ENCODE results near the gene DEAF1. TPM values are rescaled to one million over a fixed set of nuclear protein-coding genes. Genes with fewer than 3 reads are reported as not detected.
A peak's percentile ranks its signal among the peaks of the same experiment; 100 is the strongest.
"Not testable (repeated sequence)": the region's sequence is repeated elsewhere in the genome, so short reads cannot be mapped to it uniquely, and the experiment has no call there.

Gene DEAF1
- total RNA-seq: 10 to 100 TPM; 23.9 to 87.3 (median 35.6) TPM

- H3K4me3 ChIP-seq: peak within 1 kb of the TSS; percentile 87 to 98 (median 96)
- H3K27ac ChIP-seq: peak within 1 kb of the TSS; percentile 99 to 100 (median 100)
- H3K9me3 ChIP-seq: no peaks in the 10 kb centered on the region
- H3K36me3 ChIP-seq: peaks cover 0 to 8% (median 3%) of the 10 kb centered on the region in 4 donors
- H3K4me1 ChIP-seq: peaks cover 28 to 44% (median 33%) of the 10 kb centered on the region in 4 donors
- peak in 2 of 4 donors; percentile 29 to 30 for TF ChIP-seq POLR2A (IDR thresholded peaks at IDR 0.05)
- TF ChIP-seq POLR2AphosphoS5 (IDR thresholded peaks at IDR 0.05): no peak
- TF ChIP-seq EP300 (IDR thresholded peaks at IDR 0.05): no peak
- TF ChIP-seq, protein P1, sequence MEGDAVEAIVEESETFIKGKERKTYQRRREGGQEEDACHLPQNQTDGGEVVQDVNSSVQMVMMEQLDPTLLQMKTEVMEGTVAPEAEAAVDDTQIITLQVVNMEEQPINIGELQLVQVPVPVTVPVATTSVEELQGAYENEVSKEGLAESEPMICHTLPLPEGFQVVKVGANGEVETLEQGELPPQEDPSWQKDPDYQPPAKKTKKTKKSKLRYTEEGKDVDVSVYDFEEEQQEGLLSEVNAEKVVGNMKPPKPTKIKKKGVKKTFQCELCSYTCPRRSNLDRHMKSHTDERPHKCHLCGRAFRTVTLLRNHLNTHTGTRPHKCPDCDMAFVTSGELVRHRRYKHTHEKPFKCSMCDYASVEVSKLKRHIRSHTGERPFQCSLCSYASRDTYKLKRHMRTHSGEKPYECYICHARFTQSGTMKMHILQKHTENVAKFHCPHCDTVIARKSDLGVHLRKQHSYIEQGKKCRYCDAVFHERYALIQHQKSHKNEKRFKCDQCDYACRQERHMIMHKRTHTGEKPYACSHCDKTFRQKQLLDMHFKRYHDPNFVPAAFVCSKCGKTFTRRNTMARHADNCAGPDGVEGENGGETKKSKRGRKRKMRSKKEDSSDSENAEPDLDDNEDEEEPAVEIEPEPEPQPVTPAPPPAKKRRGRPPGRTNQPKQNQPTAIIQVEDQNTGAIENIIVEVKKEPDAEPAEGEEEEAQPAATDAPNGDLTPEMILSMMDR (IDR thresholded peaks at IDR 0.05): peak in 2 of 6 experiments; percentile 13 to 20
- H3K27me3 ChIP-seq: no peaks in the 10 kb centered on the region
- DNase-seq (peak; percentile 97 to 100), ATAC-seq (ENCODE audit: low FRiP score in 2 of 2) (peak; percentile 94 to 98)
- WGBS, 2 donors: 0 to 10% methylated on average over 1 to 34 of the region's 103 CpGs
Measured at GRCh38 chr11:694563-695287, at the start of gene DEAF1. DEAF1 (minus strand) TSS chr11:695222; CDS start chr11:695047, 175 bp downstream.

DNA sequence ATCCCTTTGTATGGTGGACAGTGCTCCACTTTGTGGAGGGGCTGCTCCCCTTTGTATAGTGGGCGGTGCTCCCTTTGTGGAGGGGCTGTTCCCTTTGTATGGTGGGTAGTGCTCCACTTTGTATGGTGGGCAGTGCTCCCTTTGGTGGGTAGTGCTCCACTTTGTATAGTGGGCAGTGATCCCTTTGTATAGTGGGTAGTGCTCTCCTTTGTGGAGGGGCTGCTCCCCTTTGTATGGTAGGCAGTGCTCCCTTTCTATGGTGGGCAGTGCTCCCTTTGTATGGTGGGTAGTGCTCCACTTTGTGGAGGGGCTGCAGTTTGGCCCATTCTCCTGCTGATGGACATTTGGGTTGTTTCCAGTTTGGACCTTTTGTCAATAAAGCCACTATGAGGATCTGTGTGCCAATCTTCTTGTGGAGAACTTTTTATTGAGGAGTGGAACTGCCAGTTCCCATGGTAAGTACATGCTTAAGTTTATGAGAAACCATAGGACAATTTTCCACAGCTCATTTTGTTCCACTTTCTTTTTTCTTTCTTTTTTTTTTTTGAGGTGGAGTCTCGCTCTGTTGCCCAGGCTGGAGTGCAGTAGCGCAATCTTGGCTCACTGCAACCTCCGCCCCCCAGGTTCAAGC, 47.7 kb upstream of the DEAF1 start:
- Histone ChIP-seq H3K9me3 (no peaks in the 10 kb centered on the region), H3K4me3 (no peak overlapping the region), H3K27ac (no peak overlapping the region), H3K36me3 (no peaks in the 10 kb centered on the region), H3K27me3 (no peaks in the 10 kb centered on the region), H3K4me1 (peaks cover 5 to 17% (median 15%) of the 10 kb centered on the region in 4 donors)
- WGBS, 2 donors: 86 to 88% methylated on average over 4 of the region's 4 CpGs
- TF ChIP-seq POLR2A (IDR thresholded peaks at IDR 0.05) (no peak), POLR2AphosphoS5 (IDR thresholded peaks at IDR 0.05) (no peak), EP300 (IDR thresholded peaks at IDR 0.05) (no peak)
- TF ChIP-seq, protein P1 (IDR thresholded peaks at IDR 0.05): no peak
- ATAC-seq (ENCODE audit: low FRiP score in 2 of 2) (no peak), DNase-seq (no peak)

DNA sequence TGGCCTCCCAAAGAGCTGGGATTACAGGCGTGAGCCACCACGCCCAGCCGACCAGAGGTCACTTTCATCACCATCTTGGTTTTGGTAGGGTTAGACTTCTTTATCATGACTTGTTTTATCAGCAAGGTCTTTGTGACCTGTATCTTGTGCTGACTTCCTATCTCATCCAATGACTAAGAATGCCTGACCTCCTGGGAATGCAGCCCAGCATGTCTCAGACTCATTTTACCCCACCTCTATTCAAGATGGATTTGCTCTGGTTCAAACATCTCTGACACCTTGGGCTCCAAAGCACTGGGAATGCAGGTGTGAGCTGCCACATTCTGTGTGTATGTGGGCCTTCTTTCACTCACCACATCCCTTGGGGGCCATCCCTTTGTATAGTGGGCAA, 47.1 kb upstream of the DEAF1 start:
- Histone ChIP-seq H3K9me3 (no peaks in the 10 kb centered on the region), H3K36me3 (no peaks in the 10 kb centered on the region), H3K27ac (no peak overlapping the region), H3K27me3 (no peaks in the 10 kb centered on the region), H3K4me1 (peaks cover 5 to 22% (median 18%) of the 10 kb centered on the region in 4 donors), H3K4me3 (no peak overlapping the region)
- ATAC-seq (ENCODE audit: low FRiP score in 2 of 2): no peak
- TF ChIP-seq, protein P1 (IDR thresholded peaks at IDR 0.05): no peak
- TF ChIP-seq EP300 (IDR thresholded peaks at IDR 0.05): no peak
- no peak for TF ChIP-seq POLR2A (IDR thresholded peaks at IDR 0.05)
- no peak for TF ChIP-seq POLR2AphosphoS5 (IDR thresholded peaks at IDR 0.05)
- WGBS, 2 donors: 90 to 91% methylated on average over 3 of the region's 3 CpGs
- DNase-seq: no peak

DNA sequence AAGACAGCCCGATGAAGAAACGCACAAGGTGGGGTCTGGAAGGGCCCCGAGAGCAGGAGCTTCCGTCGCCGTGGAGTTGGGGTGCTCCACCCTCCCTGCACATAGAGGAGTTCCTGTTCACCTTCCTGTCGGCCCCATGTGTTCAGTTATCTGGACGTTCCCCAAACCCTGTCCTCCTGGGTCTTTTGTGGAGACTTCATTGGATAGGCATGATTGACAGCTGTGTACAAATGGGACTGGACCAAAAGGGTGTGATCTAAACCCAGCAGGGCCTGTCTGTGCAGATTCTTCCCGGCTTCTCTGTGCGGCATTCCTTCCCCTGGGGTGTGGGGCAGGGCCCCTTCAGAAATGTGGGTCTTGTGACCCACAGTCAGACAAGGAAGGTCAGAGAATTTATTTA, 42.9 kb upstream of the DEAF1 start:
- DNase-seq, H3K9me3 ChIP-seq, H3K4me3 ChIP-seq, H3K27me3 ChIP-seq, H3K27ac ChIP-seq, H3K36me3 ChIP-seq: not testable (repeated sequence)
- peaks cover 0 to 10% (median 9%) of the 10 kb centered on the region in 4 donors for H3K4me1 ChIP-seq
- WGBS, 2 donors: 30 to 42% methylated on average over 10 of the region's 10 CpGs
- ATAC-seq (ENCODE audit: low FRiP score in 2 of 2): peak; percentile 23 to 61

GRCh38 chr11:737366-737765, 42.3 kb upstream of the DEAF1 start:
- Histone ChIP-seq H3K4me1 (peaks cover 0 to 10% (median 9%) of the 10 kb centered on the region in 4 donors), H3K27me3 (no peaks in the 10 kb centered on the region), H3K4me3 (no peak overlapping the region), H3K36me3 (no peaks in the 10 kb centered on the region), H3K9me3 (no peaks in the 10 kb centered on the region), H3K27ac (no peak overlapping the region)
- DNase-seq: no peak
- WGBS, 2 donors: 31 to 34% methylated on average over 9 to 11 of the region's 11 CpGs
- TF ChIP-seq, protein P1 (IDR thresholded peaks at IDR 0.05): no peak
- TF ChIP-seq EP300 (IDR thresholded peaks at IDR 0.05) (no peak), POLR2AphosphoS5 (IDR thresholded peaks at IDR 0.05) (no peak), POLR2A (IDR thresholded peaks at IDR 0.05) (no peak)
- no peak for ATAC-seq (ENCODE audit: low FRiP score in 2 of 2)

DNA sequence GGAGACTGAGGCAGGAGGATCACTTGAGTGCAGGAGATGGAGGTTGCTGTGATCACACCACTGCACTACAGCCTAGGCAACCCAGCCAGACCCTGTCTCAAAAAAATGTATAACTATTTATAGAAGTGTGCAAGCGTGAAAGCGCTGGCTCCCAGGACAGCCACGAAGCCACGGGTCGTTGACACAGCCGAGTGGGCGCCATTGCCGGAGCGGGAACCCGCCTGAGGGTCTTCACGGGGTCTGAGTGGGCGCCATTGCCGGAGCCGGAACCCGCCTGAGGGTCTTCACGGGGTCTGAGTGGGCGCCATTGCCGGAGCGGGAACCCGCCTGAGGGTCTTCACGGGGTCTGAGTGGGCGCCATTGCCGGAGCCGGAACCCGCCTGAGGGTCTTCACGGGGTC, 39.5 kb upstream of the DEAF1 start:
- DNase-seq: peak in 1 of 2 donors; percentile 50
- H3K4me1 ChIP-seq: peaks cover 0 to 14% (median 9%) of the 10 kb centered on the region in 4 donors
- not testable (repeated sequence) for H3K27me3 ChIP-seq; H3K9me3 ChIP-seq; ATAC-seq (ENCODE audit: low FRiP score in 2 of 2); H3K27ac ChIP-seq; H3K36me3 ChIP-seq; H3K4me3 ChIP-seq
- WGBS, 2 donors: 88 to 93% methylated on average over 12 to 24 of the region's 26 CpGs
